NCI-H2081 treated with DMSO at 0.1 percent for 48 hours (cell line): ENCODE results near the gene OR7E24.
"Not testable (repeated sequence)": the region's sequence is repeated elsewhere in the genome, so short reads cannot be mapped to it uniquely, and the experiment has no call there.

Experiments used
- DNase-seq: peaks from one replicate; lab custom pipeline; 2025; lab: John Stamatoyannopoulos, UW

Gene OR7E24

GRCh38 chr19:9250630-9251029, at the start of gene OR7E24:
TSS of gene OR7E24 (plus strand) at chr19:9250930. CDS start at chr19:9251044, 114 bp downstream.
- no peak for DNase-seq

GRCh38 chr19:9205501-9206113, 45.1 kb upstream of the OR7E24 start:
- DNase-seq = no peak

- DNase-seq = no peak
Measured at GRCh38 chr19:9219489-9219888, 31.2 kb upstream of the OR7E24 start, which contains the start of gene OR7D4. TSS of gene OR7D4 (minus strand) at chr19:9219589. CDS start at chr19:9214837, 4,752 bp downstream.

- no peak for DNase-seq
Measured at GRCh38 chr19:9251236-9251635, 506 bp downstream of the OR7E24 start.

- DNase-seq = not testable (repeated sequence)
Measured at GRCh38 chr19:9283485-9283884, 32.8 kb downstream of the OR7E24 start.

GRCh38 chr19:9289231-9289884, 38.6 kb downstream of the OR7E24 start:
- DNase-seq = no peak

GRCh38 chr19:9295411-9295849, 44.7 kb downstream of the OR7E24 start:
- no peak for DNase-seq

GRCh38 chr19:9296336-9296735, 45.6 kb downstream of the OR7E24 start:
- no peak for DNase-seq
